Right renal pelvis (tissue), 4 donors: ENCODE results near the gene SH2D3A. TPM values are rescaled to one million over a fixed set of nuclear protein-coding genes. Genes with fewer than 3 reads are reported as not detected.
"Not testable (repeated sequence)": the region's sequence is repeated elsewhere in the genome, so short reads cannot be mapped to it uniquely, and the experiment has no call there.

Source experiments
- DNase-seq, 4 donors: peaks; one replicate each; pipeline ENCODE4 v3.0.0-alpha.2; 2013; ENCODE audit warnings: low read depth in 4 of 4, low spot score in 3 of 4, missing footprints in 1 of 4
- polyA plus RNA-seq, 4 donors: library from polyadenylated mRNA; unstranded; fragments of 120-200 nt; gene quantifications; one replicate each; pipeline ENCODE4 v1.2.1, GENCODE V29; 2013; ENCODE audit not compliant: insufficient read length in 4 of 4

Gene SH2D3A
- polyA plus RNA-seq, 4 donors, result 6.2 to 9.8 (median 7.3) TPM

- DNase-seq, result no peak
Measured at GRCh38 chr19:6790194-6791128, 23.2 kb upstream of the SH2D3A start.

- DNase-seq, result no peak
Measured at GRCh38 chr19:6788896-6789295, 21.7 kb upstream of the SH2D3A start.

- DNase-seq, result no peak
Measured at GRCh38 chr19:6787393-6787792, 20.2 kb upstream of the SH2D3A start.

DNA sequence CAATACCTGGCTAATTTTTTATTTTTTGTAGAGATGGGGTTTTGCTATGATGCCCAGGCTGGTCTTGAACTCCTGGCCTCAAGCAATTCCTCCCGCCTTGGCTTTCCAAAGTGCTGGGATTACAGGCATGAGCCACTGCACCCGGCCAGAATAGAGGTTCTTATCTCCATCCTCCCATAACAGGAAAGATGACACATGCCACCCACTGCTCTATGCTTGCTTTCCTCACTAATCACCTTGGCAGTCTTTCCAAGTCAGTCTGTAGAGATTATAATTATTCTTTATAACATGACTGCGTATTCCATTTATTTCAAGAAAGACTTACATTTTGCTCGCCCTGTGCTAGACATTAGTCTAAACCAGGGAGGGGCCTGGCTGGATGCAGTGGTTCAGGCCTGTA, 12.0 kb upstream of the SH2D3A start:
- DNase-seq, result no peak

DNA sequence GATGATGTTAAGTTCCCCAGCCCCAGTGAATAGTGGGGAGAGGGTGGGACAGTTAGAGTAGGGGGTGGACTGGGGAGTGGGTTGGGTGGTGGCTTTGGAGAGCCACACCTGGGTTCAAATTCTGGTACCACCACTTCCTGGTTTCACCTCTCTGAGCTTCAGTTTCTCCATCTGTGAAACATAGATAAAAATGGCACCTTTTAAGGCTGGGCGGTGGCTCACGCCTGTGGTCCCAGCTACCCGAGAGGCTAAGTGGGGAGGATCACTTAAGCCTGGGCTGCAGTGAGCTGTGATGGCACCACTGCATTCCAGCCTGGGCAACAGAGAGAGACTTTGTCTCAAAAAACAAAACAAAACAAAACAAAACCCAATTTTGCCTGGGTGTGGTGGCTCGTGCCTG, 11.2 kb upstream of the SH2D3A start:
- no peak for DNase-seq

DNA sequence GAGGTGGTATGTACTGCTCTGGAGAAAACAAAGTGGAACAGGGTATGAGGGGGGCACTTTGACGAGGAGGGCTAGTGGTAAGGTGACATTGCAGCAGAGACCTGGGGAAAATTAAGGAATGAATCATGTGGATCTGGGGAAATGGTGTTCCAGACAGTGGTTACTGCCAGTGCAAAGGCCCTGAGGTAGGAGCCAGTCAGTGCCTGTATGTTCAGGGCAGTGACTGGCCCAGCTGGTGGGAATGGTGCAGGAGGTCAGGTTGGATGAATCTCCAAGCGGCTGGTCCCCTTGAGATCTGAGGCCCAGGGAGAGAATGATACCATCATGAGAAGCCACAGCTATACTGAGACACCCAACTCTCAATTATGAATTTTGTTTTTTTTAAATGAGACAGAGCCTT, 10.2 kb upstream of the SH2D3A start:
- DNase-seq, result no peak

GRCh38 chr19:6776999-6777398, 9.8 kb upstream of the SH2D3A start:
- DNase-seq, result no peak

GRCh38 chr19:6776045-6776444, 8.8 kb upstream of the SH2D3A start:
- DNase-seq, result not testable (repeated sequence)

GRCh38 chr19:6774821-6775707, 7.8 kb upstream of the SH2D3A start:
- no peak for DNase-seq

DNA sequence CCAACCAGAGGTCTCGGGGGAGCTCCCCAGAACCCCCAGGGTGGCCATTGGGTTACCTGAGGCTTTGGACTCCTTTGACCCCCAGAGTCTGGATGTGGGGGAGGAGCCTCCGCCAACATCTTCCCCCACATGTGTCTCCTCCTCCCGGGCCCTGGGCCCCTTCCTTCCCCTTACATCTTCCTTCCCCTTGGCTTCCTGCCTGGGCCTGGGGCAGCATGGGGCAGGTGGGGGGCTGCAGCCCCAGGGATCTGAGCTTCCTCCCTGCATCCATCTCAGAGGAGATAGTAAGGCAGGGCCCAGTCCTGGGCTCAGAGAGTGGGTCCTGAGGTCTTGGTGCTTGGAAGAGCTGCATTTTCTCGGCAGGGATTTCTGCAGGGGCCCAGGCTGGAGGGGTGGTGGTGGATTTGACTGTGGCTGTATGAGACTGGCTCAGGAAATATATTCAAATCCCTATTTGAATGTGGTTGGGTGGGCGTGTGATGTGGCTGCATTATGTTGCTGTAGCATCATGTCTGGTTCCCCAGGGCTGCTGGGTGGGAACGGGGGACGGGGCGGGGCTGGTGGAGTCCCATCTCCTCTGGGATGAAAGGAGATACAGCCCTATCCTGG, 6.2 kb upstream of the SH2D3A start:
- DNase-seq, result no peak

GRCh38 chr19:6772866-6773322, 5.7 kb upstream of the SH2D3A start:
- no peak for DNase-seq

GRCh38 chr19:6772028-6772865, 5.0 kb upstream of the SH2D3A start, which contains the start of gene VAV1:
Gene VAV1 (plus strand): TSS chr19:6772708. CDS start chr19:6772808, 100 bp downstream.
- no peak for DNase-seq

DNA sequence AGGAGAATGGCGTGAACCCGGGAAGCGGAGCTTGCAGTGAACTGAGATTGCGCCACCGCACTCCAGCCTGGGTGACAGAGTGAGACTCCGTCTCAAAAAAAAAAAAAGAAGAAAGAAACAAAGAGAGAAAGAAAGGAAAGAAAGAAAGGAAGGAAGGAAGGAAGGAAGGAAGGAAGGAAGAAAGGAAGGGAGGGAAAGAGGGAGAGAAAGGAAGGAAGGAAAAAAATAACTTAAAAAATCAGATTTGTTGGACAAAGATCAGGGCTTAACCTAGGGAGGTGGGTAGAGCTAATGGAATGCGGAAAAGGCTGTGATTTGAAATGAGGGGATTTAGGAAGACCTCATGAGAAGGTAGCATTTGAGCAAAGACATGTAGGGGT, 4.4 kb upstream of the SH2D3A start:
- DNase-seq, result not testable (repeated sequence)

- no peak for DNase-seq
Measured at GRCh38 chr19:6769006-6769619, 1.9 kb upstream of the SH2D3A start.

GRCh38 chr19:6768236-6768785, 1.1 kb upstream of the SH2D3A start:
- DNase-seq, result no peak

GRCh38 chr19:6767081-6767356, 216 bp downstream of the SH2D3A start:
- DNase-seq, result no peak

GRCh38 chr19:6766357-6767080, 716 bp downstream of the SH2D3A start:
- no peak for DNase-seq

- DNase-seq, result peak in 1 of 4 donors; percentile 44
Measured at GRCh38 chr19:6765738-6766356, 1.4 kb downstream of the SH2D3A start.
